ENCODE results near the gene PRR33. TPM values are rescaled to one million over a fixed set of nuclear protein-coding genes. Genes with fewer than 3 reads are reported as not detected.

The PRR33 gene
- total and polyA plus RNA-seq, 9 of the 15 experiments (the other 6 are each of a cell fraction or from before 2014, with no cell fraction given): not detected

GRCh38 chr11:1880746-1881441 lies 10.8 kb downstream of the PRR33 start:
- 10% methylated on average over 9 of the region's 9 CpGs for WGBS (ENCODE audit: insufficient coverage, low coverage, missing lambda C conversion rate)
- Histone ChIP-seq H3K79me2 (ENCODE audit: control insufficient read depth, insufficient read depth, low read length) (no peaks in the 10 kb centered on the region), H3K27ac (ENCODE audit: extremely low read depth, low read depth, low read length) (no peak overlapping the region), H3K4me3 (no peak overlapping the region), H3K4me2 (ENCODE audit: insufficient read depth, low read length) (no peak overlapping the region), H3K36me3 (ENCODE audit: control insufficient read depth, insufficient read depth, low read length) (no peaks in the 10 kb centered on the region), H2AFZ (ENCODE audit: low read depth, low read length) (no peak overlapping the region), H3K9me3 (replicated peaks; ENCODE audit: control insufficient read depth, insufficient read depth, low read depth, low read length) (no peaks in the 10 kb centered on the region), H3K9ac (ENCODE audit: insufficient read depth in 1 of 2, low read depth in 2 of 2, low read length in 2 of 2) (no peak overlapping the region), H3K27me3 (ENCODE audit: control insufficient read depth in 2 of 2, insufficient read depth in 2 of 2, low read length in 2 of 2) (peaks cover 3 to 44% of the 10 kb centered on the region in 2 experiments; a peak in 3 of 5 replicates), H3K4me1 (replicated peaks in 1 of 2; ENCODE audit: control insufficient read depth in 2 of 2, insufficient read depth in 2 of 2, low read length in 2 of 2) (peaks cover 0 to 36% of the 10 kb centered on the region in 2 experiments; a peak in 2 of 5 replicates), H4K20me1 (replicated peaks; ENCODE audit: control insufficient read depth, insufficient read depth, low read length) (0 out of 2 replicates have a peak, but pooled peaks cover 7% of the 10 kb centered on the region), H3K9me1 (ENCODE audit: control insufficient read depth, insufficient read depth, low read length) (no peaks in the 10 kb centered on the region)
- FAIRE-seq (no peak), ATAC-seq (no peak), DNase-seq (ENCODE audit: extremely low read depth in 1 of 4, low spot score in 3 of 4) (no peak)
- no TSS peak for BruUV-seq (replicated peaks)
- intact Hi-C loops (cut with micrococcal nuclease): no loop called here
- TF ChIP-seq ZNF830 (CRISPR knock-in tag; IDR thresholded peaks at IDR 0.05) (no peak), RAD21 (CRISPR knock-in tag; conservative IDR thresholded peaks at IDR 0.05 in 1 of 2, IDR thresholded peaks at IDR 0.05 in 1 of 2) (no peak), ZNF655 (CRISPR knock-in tag; IDR thresholded peaks at IDR 0.05) (no peak), ETV6 (IDR thresholded peaks at IDR 0.05; ENCODE audit: borderline replicate concordance in 1 of 2, low read depth in 2 of 2, low read length in 1 of 2) (no peak), ETV6 (CRISPR knock-in tag; IDR thresholded peaks at IDR 0.05; ENCODE audit: borderline replicate concordance) (no peak), PHTF2 (CRISPR knock-in tag; IDR thresholded peaks at IDR 0.05) (no peak), LCOR (CRISPR knock-in tag; IDR thresholded peaks at IDR 0.05) (no peak), RBM34 (IDR thresholded peaks at IDR 0.05; ENCODE audit: borderline replicate concordance, insufficient read depth, low read length) (no peak), DNMT1 (IDR thresholded peaks at IDR 0.05) (no peak), PTRF (tag; IDR thresholded peaks at IDR 0.05) (no peak), EP400 (IDR thresholded peaks at IDR 0.05) (no peak), ZNF512 (tag; IDR thresholded peaks at IDR 0.05) (no peak), NKRF (IDR thresholded peaks at IDR 0.05; ENCODE audit: borderline replicate concordance) (no peak), BCL6 (CRISPR knock-in tag; IDR thresholded peaks at IDR 0.05) (no peak)
- POLR2A ChIA-PET: interaction anchor here (0.6 kb wide), 1 partner anchor 119 kb away, joined by 3 read pairs; no protein-coding TSS in a partner anchor
- in situ Hi-C loops (cut with MboI): loop anchor here (5.0 kb wide), 1 partner anchor 36 kb away; the partner anchor contains the start of gene TNNT3
- CTCF ChIA-PET (ENCODE audit: low intra/inter-chr PET ratio): interaction anchor here (0.7 to 6.5 kb wide), 2 partner anchors 54 to 120 kb away, joined by 5 to 93 read pairs; partner anchors contain the start of gene H19

All from K562 (cell line).